Nucleus accumbens (tissue), 56 donors: Measurements from ENCODE around the gene INF2.

Experiments used
- DNase-seq, 56 donors: peaks; one replicate each; lab custom pipeline; 2025; lab: John Stamatoyannopoulos, UW

INF2 gene

DNA sequence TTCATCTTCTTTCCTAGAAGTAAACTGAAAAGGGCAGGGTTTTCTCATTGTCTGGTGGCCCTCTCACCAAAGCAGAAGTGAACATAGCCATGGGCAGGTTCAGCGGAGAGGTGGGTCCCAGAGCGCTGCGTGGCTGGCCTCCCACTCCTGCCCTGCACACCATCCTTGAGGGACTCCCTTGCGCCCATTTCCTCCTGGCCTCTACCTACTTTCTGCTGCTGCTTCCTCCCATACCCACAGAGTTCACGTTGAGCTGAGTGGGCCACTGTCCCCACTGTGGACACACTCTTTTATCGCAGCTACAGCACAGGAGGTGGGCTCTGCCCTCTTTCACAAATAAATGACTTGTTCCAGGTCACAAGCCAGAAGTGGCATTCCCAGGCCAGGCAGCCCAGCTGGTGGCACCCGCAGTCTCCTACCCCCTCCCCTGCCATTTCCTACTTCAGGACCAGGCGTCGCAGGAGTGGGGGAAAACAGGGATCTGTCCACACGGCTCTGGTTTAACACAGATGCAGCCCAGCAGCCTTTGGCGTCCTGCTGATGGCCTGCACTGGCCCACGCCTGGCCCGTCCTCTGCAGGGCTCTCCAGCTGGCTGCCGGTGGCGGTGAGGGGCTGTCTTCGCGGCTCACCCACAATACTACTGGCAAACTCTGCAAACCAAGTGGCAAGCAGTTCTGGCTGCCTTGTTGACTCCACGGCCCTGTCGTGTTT, 68.4 kb downstream of the INF2 start:
- DNase-seq: no peak

DNA sequence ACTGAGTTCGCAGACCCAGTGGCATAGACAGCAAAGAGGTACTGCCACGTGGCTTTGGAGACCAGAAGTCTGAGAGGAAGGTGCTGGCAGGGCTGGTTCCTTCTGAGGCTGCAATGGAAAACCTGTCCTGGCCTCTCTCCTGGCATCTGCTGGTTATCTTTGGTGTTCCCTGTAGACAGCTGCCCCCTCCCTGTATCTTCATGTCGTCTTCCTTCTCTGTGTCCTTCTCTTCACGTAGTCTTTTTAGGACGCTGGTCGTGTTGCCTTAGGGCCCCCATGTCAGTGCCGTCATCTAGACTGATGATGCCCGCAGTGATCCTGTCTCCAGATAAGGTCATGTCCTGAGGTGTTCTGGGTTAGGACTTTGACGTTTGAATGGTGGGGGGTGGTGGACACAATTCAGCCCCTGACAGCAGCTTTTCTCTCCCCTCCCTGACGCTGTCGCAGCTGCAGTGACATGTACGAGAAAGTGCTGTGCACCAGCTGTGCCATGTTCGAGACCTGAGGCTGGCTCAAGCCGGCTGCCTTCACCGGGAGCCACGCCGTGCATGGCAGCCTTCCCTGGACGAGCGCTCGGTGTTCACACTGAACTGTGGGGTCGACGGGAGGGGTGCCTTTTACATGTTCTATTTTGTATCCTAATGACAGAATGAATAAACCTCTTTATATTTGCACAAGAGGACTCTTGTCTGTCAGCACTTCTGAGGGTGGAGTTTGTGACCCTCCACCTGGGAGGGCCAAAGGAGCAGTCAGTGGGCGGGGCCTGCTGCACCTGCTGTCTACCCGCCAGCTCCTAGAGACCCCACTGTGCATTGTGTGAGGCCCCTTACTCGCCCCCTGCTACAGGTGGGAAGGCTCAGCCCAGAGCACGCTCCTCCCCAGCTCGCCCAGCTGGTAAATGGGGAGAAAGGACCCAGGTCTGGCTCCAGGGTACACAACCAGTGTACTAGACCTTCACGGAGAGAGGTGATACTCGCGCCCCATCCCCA, 69.9 kb downstream of the INF2 start:
- DNase-seq: no peak

DNA sequence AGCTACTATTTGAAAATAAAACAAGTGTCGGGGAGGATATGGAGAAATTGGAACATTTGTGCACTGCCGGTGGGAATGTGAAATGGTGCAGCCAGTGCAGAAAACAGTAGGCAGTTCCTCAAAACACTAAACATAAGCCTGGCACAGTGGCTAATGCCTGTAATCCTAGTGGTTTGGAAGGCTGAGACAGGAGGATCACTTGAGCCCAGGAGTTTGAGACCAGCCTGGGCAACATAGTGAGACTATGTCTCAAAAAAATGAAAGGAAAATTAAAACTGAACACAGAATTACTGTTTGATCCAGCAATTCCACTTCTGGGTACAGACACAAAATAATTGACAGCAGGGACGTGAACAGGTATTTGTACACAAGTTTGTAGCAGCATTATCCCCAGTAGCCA, 76.1 kb downstream of the INF2 start:
- no peak for DNase-seq

DNA sequence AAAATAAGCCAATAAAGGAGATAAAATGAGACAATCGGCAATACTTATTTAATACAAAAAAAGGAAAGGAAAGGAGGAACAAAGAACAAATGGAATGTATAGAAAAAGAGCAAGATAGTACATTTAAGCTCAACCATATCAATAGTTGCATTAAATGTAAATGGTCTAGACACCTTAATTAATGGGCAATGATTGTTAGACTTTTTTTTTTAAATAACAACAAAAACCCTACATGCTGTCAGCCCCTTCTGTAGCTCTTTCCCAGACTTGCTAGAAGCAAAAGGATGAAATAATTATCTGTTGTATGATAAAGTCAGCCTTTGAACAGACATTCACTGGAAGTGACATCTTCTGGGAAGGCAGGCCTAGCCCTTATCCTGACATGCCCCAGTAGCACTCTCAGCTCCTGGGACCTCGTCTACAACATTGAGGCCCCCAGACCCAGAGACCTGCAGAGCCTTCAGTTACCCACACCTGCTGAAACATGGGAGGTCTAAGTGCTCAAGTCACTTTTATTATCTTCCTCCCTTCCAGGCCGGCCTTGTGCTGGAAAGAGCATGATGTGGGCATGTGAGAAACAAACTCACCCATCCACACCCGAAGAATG, 76.9 kb downstream of the INF2 start:
- no peak for DNase-seq

DNA sequence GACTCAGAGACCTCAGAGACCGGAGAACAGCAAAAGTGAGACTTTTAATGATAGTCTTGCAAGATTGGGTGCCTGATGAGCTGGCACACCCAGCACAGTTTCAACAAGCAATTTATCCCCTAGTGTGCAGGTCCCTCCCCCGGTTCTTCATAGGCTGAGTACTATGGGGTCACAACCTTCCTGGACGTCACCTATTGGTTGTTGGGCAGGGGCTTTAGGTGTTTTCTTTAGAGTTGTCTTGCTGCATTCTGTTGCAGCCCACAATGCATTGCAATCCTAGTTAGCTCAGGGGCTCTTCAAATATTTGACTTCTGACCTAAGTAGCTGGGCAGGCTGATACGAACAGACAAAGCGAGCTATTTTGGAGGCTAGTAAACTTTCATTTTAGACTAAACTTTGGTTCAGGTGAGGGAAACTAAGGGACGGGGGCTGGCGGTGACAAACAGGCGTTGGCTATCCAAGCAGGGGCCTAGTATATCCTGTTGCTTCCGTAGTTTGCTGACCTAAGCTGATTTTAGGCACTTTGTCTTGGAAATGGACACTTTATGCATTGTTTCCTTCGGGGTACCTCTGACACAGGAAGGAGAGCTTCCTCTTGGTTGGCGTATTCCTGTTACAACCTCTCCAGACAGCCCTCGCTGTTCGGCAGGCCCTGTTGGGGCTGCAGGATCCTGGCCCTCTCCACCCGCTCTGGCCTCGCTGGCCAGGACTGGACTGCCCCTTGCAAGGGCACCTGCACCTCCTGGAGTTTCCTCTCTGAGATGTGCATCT, 77.6 kb downstream of the INF2 start:
- DNase-seq: no peak

DNA sequence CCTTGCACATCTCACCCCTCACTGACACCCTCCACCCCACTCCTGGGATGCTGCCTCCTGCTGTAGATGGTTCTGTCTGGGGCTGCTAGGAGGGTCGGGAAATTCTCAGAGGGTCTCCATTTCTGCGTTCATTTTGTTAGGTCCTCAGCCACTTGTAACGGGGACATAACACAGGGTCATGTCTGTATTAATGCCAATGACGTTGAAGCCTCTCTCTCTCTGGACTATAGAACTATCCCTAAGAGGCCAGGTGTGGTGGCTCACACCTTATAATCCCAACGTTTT, 78.2 kb downstream of the INF2 start:
- DNase-seq: no peak

DNA sequence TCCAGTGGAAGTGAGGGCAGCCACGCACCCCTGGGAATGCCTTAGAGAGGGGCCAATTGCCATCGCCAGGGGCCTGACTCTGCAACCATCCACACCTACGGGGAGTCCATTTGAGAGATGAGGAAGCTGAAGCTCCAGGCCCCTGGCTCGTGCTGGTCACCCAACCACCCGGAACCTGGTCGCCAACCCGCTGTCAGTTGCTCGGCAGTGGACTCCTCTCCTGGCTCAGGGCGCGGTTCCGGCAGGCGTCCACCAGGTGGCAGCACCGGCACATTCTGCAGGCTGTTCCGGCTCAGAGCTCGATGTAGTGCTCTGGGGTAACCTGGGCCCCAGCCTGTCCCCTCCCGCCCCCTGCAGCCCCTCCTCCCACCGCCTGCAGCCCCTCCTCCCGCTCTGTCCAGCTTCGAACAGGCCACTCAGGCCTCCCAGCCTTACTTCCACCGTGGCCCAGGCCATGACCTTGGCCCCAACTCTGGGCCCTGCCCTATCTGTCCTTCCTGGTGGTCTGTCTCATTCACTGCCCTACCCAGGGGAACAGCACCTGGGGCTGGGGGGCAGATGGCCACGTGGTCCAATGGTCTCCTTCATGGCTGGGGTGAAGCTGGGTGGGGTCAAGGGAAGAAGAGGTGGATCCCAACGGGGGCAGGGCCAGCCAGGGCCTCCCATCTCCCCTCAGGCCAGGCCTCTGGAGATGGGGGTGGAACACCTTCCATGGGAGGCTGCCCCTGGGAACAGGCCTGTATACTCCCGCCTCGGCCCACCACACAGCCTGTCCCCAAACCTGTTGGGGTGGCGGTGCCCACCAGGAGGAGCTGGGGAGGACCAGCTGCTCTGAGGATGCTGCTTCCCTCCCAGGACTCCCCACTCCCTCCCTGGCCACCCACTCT, 79.3 kb downstream of the INF2 start:
- DNase-seq: peak in 55 of 56 donors; percentile 17 to 93 (median 73)

DNA sequence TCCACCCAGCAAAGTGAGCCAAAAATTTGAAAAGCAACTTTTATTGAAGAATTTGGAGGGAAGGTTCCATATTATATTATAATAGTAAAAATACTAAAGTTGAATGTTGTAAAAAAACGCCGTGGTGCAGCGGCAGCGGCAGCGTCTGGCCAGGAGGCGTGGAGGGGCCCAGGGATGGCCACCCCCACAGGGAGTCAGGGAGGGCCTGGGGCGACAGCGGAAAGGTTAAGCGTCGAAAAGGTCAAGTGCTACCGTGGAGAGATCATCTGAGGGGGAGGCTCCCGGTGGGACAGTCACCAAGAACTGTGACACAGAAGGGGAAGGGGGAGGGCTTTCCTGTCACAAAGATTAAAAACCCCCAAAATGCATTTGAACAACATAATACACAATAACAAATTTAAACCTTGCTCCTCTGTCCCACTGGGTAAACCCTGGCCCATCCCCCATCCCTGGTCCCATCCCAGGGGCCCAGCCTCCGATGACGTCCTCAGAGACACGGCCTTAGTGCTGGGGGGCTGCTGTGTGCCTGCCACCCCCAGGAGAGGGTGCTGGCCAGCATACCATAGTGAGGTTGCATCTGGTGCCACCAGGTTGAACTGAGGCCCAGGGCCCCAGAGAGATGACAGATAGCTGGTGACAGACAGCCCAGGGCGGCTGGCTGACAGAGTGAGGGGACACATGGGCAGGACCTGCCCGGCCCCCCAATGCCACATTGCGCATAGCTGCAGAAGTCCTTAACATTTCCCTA, 80.1 kb downstream of the INF2 start:
- no peak for DNase-seq

DNA sequence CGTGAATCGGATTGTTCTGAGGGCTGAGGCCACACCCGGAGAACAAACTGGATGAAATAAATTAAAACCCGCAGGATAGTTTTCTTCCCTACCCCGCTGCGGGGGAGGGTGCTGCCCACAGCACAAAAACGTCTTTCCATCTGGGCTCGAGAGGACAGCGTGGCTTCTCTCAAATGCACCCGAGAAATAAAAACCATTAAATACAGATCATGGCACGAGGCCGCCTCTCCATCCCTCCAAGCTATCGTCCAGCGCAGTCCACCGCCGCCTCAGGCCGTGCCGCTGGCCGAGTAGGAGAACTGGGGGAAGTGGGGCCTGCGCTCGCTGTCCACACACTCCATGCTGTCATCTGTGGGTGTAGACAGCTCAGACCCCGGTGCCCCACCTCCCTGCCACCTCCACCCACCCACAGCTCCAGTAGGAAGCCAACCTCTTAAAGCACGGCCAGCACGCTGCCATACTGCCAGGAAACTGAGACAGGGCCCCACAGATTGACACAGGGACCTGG, 80.7 kb downstream of the INF2 start:
- DNase-seq: no peak

DNA sequence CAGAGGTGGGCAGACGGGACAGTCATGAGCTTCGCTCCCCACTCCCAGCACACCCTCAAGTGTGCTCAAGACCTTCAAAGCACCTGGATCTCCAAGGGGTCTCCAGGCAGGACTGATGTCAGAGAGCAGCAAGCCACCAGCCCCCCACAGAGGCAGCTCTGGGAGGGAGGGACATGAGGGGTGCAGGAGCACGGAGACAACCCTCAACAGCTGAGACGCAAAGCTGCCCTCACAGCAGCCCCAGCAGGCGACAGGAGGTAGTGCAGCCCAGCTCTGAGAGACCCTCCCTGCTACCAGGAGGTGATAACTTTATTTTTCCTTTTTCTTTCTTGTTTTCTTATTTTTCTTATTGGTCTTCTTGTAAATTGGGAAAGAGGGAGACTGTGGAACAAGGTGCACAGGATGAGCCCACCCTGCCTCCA, 81.4 kb downstream of the INF2 start:
- no peak for DNase-seq

DNA sequence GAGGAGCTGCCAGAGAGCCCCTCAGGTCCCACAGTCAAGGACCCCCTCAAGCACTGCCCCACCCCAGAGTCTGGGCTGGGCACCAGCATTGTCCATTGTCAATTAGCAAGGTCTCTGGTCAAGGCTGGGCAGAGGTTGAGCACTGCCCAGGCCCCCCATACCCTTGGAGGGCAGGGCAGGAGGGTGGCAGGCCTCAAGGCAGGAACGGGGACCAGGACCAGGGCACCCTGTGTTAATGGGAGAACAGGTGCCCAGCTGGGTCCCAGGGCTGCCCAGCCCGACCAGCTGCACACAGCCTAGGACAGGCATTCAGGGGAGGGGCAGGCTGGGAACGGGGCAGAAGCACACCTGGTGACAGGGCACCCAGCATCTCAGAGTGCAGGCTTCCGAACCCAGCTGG, 82.0 kb downstream of the INF2 start:
- DNase-seq: no peak
